Prostate gland (tissue), 2 donors: ENCODE data around the gene STK25. TPM values are rescaled to one million over a fixed set of nuclear protein-coding genes. Genes with fewer than 3 reads are reported as not detected.

Source experiments
- DNase-seq: peaks from one replicate; pipeline ENCODE4 v3.0.0-alpha.2; 2019; ENCODE audit warnings: low spot score
- H3K27ac ChIP-seq, 2 donors: fragments of 200-600 bp; sonication (generic); 2 replicates each; pipeline ENCODE4 v1.5.1; 2017 to 2019
- H3K27me3 ChIP-seq: fragments of 200-600 bp; sonication (generic); replicated peaks from 2 replicates; pipeline ENCODE4 v1.5.1; 2019; ENCODE audit not compliant: insufficient read depth
- H3K36me3 ChIP-seq, 2 donors: fragments of 200-600 bp; sonication (generic); 1 replicate in 1 of 2; 2 replicates in 1 of 2; pipeline versions ENCODE4 v1.5.1 to v1.8.1; 2017 to 2019
- H3K4me1 ChIP-seq: fragments of 200-600 bp; sonication (generic); replicated peaks from 2 replicates; pipeline ENCODE4 v1.5.1; 2019
- H3K4me3 ChIP-seq, 2 donors: fragments of 200-600 bp; sonication (generic); 2 replicates each; pipeline ENCODE4 v1.5.1; 2017 to 2019
- H3K9me3 ChIP-seq: fragments of 200-600 bp; sonication (generic); 2 replicates; pipeline ENCODE4 v1.5.1; 2017
- CTCF ChIP-seq, 4 experiments: fragments of 200-600 bp in 2 of 4; fragments of 450-650 bp in 2 of 4; sonication (generic) in 2 of 4; IDR thresholded peaks; 1 replicate in 3 of 4; 2 replicates in 1 of 4; pipeline ENCODE4 v1.5.1; 2016 to 2019; ENCODE audit warnings: antibody characterized with exemption in 4 of 4, mild to moderate bottlenecking in 2 of 4, moderate library complexity in 2 of 4
- POLR2A ChIP-seq: fragments of 450-650 bp; IDR thresholded peaks from one replicate; pipeline ENCODE4 v1.6.1; 2016; ENCODE audit warnings: antibody characterized with exemption, mild to moderate bottlenecking
- POLR2AphosphoS5 ChIP-seq: sonication (generic); formaldehyde crosslinking; IDR thresholded peaks from one replicate; pipeline ENCODE4 v1.6.1; 2017; ENCODE audit warnings: antibody characterized with exemption
- WGBS: methylation state at CpG from one replicate; pipeline ENCODE4 v1.1.5; 2018; 5-methylcytosine and 5-hydroxymethylcytosine counted together
- intact Hi-C: fragments of 100-400 bp; cut with DNase I; formaldehyde crosslinking; loops from one replicate; pipeline ENCODE4 v1.14.2; 2022
- total RNA-seq, 2 donors: library from RNA; depleted of rRNA; stranded (reverse); fragments of >200 nt; gene quantifications; one replicate each; pipeline ENCODE4 v1.1.0, GENCODE V29; 2016

STK25 gene
- total RNA-seq, 2 donors from 2014 or later: 169 to 235 TPM

GRCh38 chr2:241553981-241554380 lies 45.6 kb upstream of the STK25 start:
- H3K9me3 ChIP-seq: no peaks in the 10 kb centered on the region
- 68% methylated on average over 6 of the region's 6 CpGs for WGBS
- H3K36me3 ChIP-seq: no peaks in the 10 kb centered on the region
- intact Hi-C loops: no loop called here
- no peaks in the 10 kb centered on the region for H3K27me3 ChIP-seq
- H3K27ac ChIP-seq: no peak overlapping the region
- TF ChIP-seq CTCF (IDR thresholded peaks at IDR 0.05) (no peak), POLR2AphosphoS5 (no peak), POLR2A (no peak)
- DNase-seq: no peak
- H3K4me1 ChIP-seq: no peaks in the 10 kb centered on the region
- H3K4me3 ChIP-seq: no peak overlapping the region

- intact Hi-C loops: no loop called here
- TF ChIP-seq POLR2A (no peak), POLR2AphosphoS5 (no peak), CTCF (IDR thresholded peaks at IDR 0.05) (no peak)
- H3K9me3 ChIP-seq: no peaks in the 10 kb centered on the region
Measured at GRCh38 chr2:241553512-241553830, 45.1 kb upstream of the STK25 start.

GRCh38 chr2:241551998-241552737 lies 43.8 kb upstream of the STK25 start:
- no peak for DNase-seq
- Histone ChIP-seq H3K36me3 (no peaks in the 10 kb centered on the region), H3K4me1 (no peaks in the 10 kb centered on the region), H3K4me3 (no peak overlapping the region), H3K27ac (no peak overlapping the region), H3K27me3 (no peaks in the 10 kb centered on the region), H3K9me3 (no peaks in the 10 kb centered on the region)
- TF ChIP-seq POLR2AphosphoS5: no peak
- TF ChIP-seq CTCF (IDR thresholded peaks at IDR 0.05): no peak
- no peak for TF ChIP-seq POLR2A
- 68% methylated on average over 25 of the region's 33 CpGs for WGBS
- intact Hi-C loops: no loop called here

More at GRCh38 chr2:241553512-241553830, 45.1 kb upstream of the STK25 start:
- 88% methylated on average over 12 of the region's 12 CpGs for WGBS
- Histone ChIP-seq H3K27ac (no peak overlapping the region), H3K36me3 (no peaks in the 10 kb centered on the region), H3K4me3 (no peak overlapping the region), H3K27me3 (no peaks in the 10 kb centered on the region), H3K4me1 (no peaks in the 10 kb centered on the region)
- DNase-seq: no peak

- DNase-seq: no peak
- H3K4me1 ChIP-seq: no peaks in the 10 kb centered on the region
- no peaks in the 10 kb centered on the region for H3K36me3 ChIP-seq
- no peaks in the 10 kb centered on the region for H3K9me3 ChIP-seq
- 76% methylated on average over 12 of the region's 12 CpGs for WGBS
- no peak overlapping the region for H3K4me3 ChIP-seq
- TF ChIP-seq POLR2AphosphoS5: no peak
- H3K27ac ChIP-seq: no peak overlapping the region
- H3K27me3 ChIP-seq: no peaks in the 10 kb centered on the region
- intact Hi-C loops: no loop called here
Measured at GRCh38 chr2:241551599-241551997, 43.2 kb upstream of the STK25 start.

GRCh38 chr2:241550616-241551580 lies 42.5 kb upstream of the STK25 start:
- no peak for DNase-seq
- Histone ChIP-seq H3K27me3 (no peaks in the 10 kb centered on the region), H3K27ac (no peak overlapping the region), H3K36me3 (no peaks in the 10 kb centered on the region), H3K4me3 (no peak overlapping the region), H3K9me3 (no peaks in the 10 kb centered on the region), H3K4me1 (no peaks in the 10 kb centered on the region)
- intact Hi-C loops: no loop called here
- TF ChIP-seq POLR2AphosphoS5: no peak
- TF ChIP-seq CTCF (IDR thresholded peaks at IDR 0.05): no peak
- no peak for TF ChIP-seq POLR2A
- 82% methylated on average over 21 of the region's 21 CpGs for WGBS
